ENCODE measurements around the gene FAM193A. TPM values are rescaled to one million over a fixed set of nuclear protein-coding genes. Genes with fewer than 3 reads are reported as not detected.

Gene FAM193A
- total RNA-seq, 1 experiment from 2014 or later = 31.3 TPM

DNA sequence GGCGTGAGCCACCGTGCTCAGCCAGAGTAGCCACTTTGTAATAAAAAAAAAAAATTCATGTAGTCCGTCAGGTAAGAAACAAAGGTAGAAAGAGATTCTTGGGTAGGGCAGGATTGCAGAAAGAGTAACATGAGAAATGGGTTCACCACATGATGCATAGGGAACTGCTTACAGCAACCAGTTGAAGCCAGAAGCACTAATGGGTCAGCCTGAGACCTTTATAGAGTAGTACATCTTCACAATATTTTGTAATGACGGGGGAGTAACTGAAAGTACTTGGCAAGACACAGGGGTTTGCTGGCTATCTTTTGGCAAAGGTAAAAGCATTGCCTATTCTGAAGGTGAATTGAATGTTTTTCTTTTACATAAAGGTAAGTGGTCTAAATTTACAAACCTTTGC lies 29.1 kb downstream of the FAM193A start:
- TF ChIP-seq, protein P1, sequence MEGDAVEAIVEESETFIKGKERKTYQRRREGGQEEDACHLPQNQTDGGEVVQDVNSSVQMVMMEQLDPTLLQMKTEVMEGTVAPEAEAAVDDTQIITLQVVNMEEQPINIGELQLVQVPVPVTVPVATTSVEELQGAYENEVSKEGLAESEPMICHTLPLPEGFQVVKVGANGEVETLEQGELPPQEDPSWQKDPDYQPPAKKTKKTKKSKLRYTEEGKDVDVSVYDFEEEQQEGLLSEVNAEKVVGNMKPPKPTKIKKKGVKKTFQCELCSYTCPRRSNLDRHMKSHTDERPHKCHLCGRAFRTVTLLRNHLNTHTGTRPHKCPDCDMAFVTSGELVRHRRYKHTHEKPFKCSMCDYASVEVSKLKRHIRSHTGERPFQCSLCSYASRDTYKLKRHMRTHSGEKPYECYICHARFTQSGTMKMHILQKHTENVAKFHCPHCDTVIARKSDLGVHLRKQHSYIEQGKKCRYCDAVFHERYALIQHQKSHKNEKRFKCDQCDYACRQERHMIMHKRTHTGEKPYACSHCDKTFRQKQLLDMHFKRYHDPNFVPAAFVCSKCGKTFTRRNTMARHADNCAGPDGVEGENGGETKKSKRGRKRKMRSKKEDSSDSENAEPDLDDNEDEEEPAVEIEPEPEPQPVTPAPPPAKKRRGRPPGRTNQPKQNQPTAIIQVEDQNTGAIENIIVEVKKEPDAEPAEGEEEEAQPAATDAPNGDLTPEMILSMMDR (IDR thresholded peaks at IDR 0.05; ENCODE audit: unreplicated experiment) = no peak
- H3K27ac Mint-ChIP-seq (ENCODE audit: low read depth, unreplicated experiment) = no peak overlapping the region
- no peak overlapping the region for H3K4me3 Mint-ChIP-seq (ENCODE audit: unreplicated experiment)
- H3K36me3 Mint-ChIP-seq (ENCODE audit: insufficient read depth, unreplicated experiment) = peaks cover 42% of the 10 kb centered on the region
- BruUV-seq (replicated peaks) = no TSS peak
- POLR2A ChIA-PET = interaction anchor here (0.5 kb wide), 1 partner anchor 8 kb away, joined by 3 read pairs; no protein-coding TSS in a partner anchor
- H3K27me3 Mint-ChIP-seq (ENCODE audit: insufficient read depth, unreplicated experiment) = no peaks in the 10 kb centered on the region
- no peak for DNase-seq (ENCODE audit: unreplicated experiment)
- CTCF ChIA-PET = no interaction called here
- H3K9me3 Mint-ChIP-seq (ENCODE audit: unreplicated experiment) = no peaks in the 10 kb centered on the region
- intact Hi-C loops (cut with micrococcal nuclease) = no loop called here
- H3K4me1 Mint-ChIP-seq (ENCODE audit: insufficient read depth, unreplicated experiment) = peaks cover 11% of the 10 kb centered on the region

DNA sequence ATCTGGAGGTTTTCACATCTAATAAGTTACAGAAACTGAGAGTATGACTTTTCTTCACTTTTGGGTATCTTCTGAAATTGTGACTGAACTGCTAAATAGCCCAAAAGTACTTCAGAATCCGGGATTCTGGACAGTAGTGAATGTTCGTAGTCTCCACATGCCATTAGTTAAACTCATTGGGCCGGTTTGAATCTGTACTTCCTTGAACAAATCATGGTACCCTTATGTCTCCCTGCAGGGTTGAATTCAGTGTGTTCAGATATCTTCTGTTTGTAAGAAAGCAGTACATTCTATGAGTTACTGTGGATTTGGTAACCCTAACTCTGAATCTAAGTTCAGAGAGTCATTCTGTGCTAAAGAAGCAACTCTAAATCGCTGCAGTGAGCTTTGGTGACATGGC lies 33.6 kb downstream of the FAM193A start:
- ChIA-PET CTCF (no interaction called here), POLR2A (no interaction called here)
- Mint-ChIP-seq H3K4me3 (ENCODE audit: unreplicated experiment) (no peak overlapping the region), H3K36me3 (ENCODE audit: insufficient read depth, unreplicated experiment) (peaks cover 21% of the 10 kb centered on the region), H3K27me3 (ENCODE audit: insufficient read depth, unreplicated experiment) (no peaks in the 10 kb centered on the region), H3K9me3 (ENCODE audit: unreplicated experiment) (no peaks in the 10 kb centered on the region), H3K4me1 (ENCODE audit: insufficient read depth, unreplicated experiment) (peaks cover 11% of the 10 kb centered on the region), H3K27ac (ENCODE audit: low read depth, unreplicated experiment) (no peak overlapping the region)
- no TSS peak for BruUV-seq (replicated peaks)
- TF ChIP-seq, protein P1 (IDR thresholded peaks at IDR 0.05; ENCODE audit: unreplicated experiment) = no peak
- intact Hi-C loops (cut with micrococcal nuclease) = no loop called here
- DNase-seq (ENCODE audit: unreplicated experiment) = no peak

- BruUV-seq (replicated peaks) = no TSS peak
These were observed 34.2 kb downstream of the FAM193A start for GRCh38 chr4:2570551-2571222.

GRCh38 chr4:2572076-2572475 lies 35.6 kb downstream of the FAM193A start:
- Mint-ChIP-seq H3K4me1 (ENCODE audit: insufficient read depth, unreplicated experiment) (peaks cover 11% of the 10 kb centered on the region), H3K9me3 (ENCODE audit: unreplicated experiment) (no peaks in the 10 kb centered on the region), H3K36me3 (ENCODE audit: insufficient read depth, unreplicated experiment) (peaks cover 24% of the 10 kb centered on the region), H3K4me3 (ENCODE audit: unreplicated experiment) (no peak overlapping the region), H3K27me3 (ENCODE audit: insufficient read depth, unreplicated experiment) (no peaks in the 10 kb centered on the region), H3K27ac (ENCODE audit: low read depth, unreplicated experiment) (no peak overlapping the region)
- no TSS peak for BruUV-seq (replicated peaks)
- CTCF ChIA-PET = interaction anchor here (0.6 kb wide), 3 partner anchors 10 to 160 kb away, joined by 3 to 5 read pairs (median 3); no protein-coding TSS in a partner anchor
- POLR2A ChIA-PET = no interaction called here
- DNase-seq (ENCODE audit: unreplicated experiment) = no peak
- intact Hi-C loops (cut with micrococcal nuclease) = no loop called here
- TF ChIP-seq, protein P1 (IDR thresholded peaks at IDR 0.05; ENCODE audit: unreplicated experiment) = no peak

More at GRCh38 chr4:2570551-2571222, 34.2 kb downstream of the FAM193A start:
- Mint-ChIP-seq H3K4me3 (ENCODE audit: unreplicated experiment) (no peak overlapping the region), H3K9me3 (ENCODE audit: unreplicated experiment) (no peaks in the 10 kb centered on the region), H3K36me3 (ENCODE audit: insufficient read depth, unreplicated experiment) (peaks cover 20% of the 10 kb centered on the region), H3K4me1 (ENCODE audit: insufficient read depth, unreplicated experiment) (peaks cover 11% of the 10 kb centered on the region), H3K27me3 (ENCODE audit: insufficient read depth, unreplicated experiment) (no peaks in the 10 kb centered on the region), H3K27ac (ENCODE audit: low read depth, unreplicated experiment) (no peak overlapping the region)
- intact Hi-C loops (cut with micrococcal nuclease) = no loop called here
- DNase-seq (ENCODE audit: unreplicated experiment) = no peak
- POLR2A ChIA-PET = interaction anchor here (0.6 kb wide), 1 partner anchor 309 kb away, joined by 4 read pairs; the partner anchor contains the start of gene MXD4
- TF ChIP-seq, protein P1 (IDR thresholded peaks at IDR 0.05; ENCODE audit: unreplicated experiment) = no peak
- CTCF ChIA-PET = interaction anchor here (0.9 kb wide), 1 partner anchor 12 kb away, joined by 7 read pairs; no protein-coding TSS in a partner anchor
